PC-3 (cell line): ENCODE data around the gene REC8. TPM values are rescaled to one million over a fixed set of nuclear protein-coding genes. Genes with fewer than 3 reads are reported as not detected.

Experiments
- ATAC-seq: fragments of 200-7000 bp; cut with Tn5 transposase; 2 replicates; pipeline ENCODE4 v1.9.1; 2020; ENCODE audit warnings: mild to moderate bottlenecking, moderate library complexity
- BruUV-seq: library from RNA; stranded (reverse); fragments of 400-500 nt; replicated peaks from 2 replicates; lab custom pipeline; 2021; lab: Mats Ljungman, UMichigan
- CTCF ChIA-PET: fragments of 300-600 bp; sonication (Branson Sonifier 250); formaldehyde crosslinking; loops from one replicate; lab custom pipeline; 2022; ENCODE audit warnings: antibody characterized with exemption; lab: Charles Lee
- POLR2A ChIA-PET: fragments of 300-600 bp; sonication (Branson Sonifier 250); formaldehyde crosslinking; loops from one replicate; lab custom pipeline; 2022; ENCODE audit warnings: antibody characterized with exemption; ENCODE audit not compliant: unreplicated experiment; lab: Charles Lee
- DNase-seq: peaks from one replicate; pipeline ENCODE4 v3.0.0-alpha.2; 2015
- H2AFZ ChIP-seq: fragments of 300-600 bp; sonication (generic); 2 replicates; pipeline ENCODE4 v1.6.0; 2016; ENCODE audit warnings: antibody characterized with exemption, low read length
- H3F3A ChIP-seq: fragments of 300-600 bp; sonication (generic); one replicate; pipeline ENCODE4 v1.6.0; 2017; ENCODE audit warnings: antibody characterized with exemption, low read length, control low read depth, mild to moderate bottlenecking; ENCODE audit not compliant: unreplicated experiment
- H3K27ac ChIP-seq: fragments of 300-600 bp; sonication (generic); 2 replicates; pipeline ENCODE4 v1.5.1; 2016; ENCODE audit warnings: mild to moderate bottlenecking, low read length
- H3K27me3 ChIP-seq: fragments of 300-600 bp; sonication (generic); 2 replicates; pipeline ENCODE4 v1.6.1; 2016; ENCODE audit warnings: low read length, mixed read lengths
- H3K36me3 ChIP-seq: fragments of 300-600 bp; sonication (generic); 2 replicates; pipeline ENCODE4 v1.6.1; 2016; ENCODE audit warnings: low read depth, mixed run types, low read length, mixed read lengths
- H3K4me1 ChIP-seq: fragments of 300-600 bp; sonication (generic); 2 replicates; pipeline ENCODE4 v1.5.1; 2016; ENCODE audit warnings: low read length; ENCODE audit not compliant: insufficient read depth
- H3K4me2 ChIP-seq: fragments of 300-600 bp; sonication (generic); 2 replicates; pipeline ENCODE4 v1.6.0; 2016; ENCODE audit warnings: low read length
- H3K4me3 ChIP-seq: fragments of 300-600 bp; sonication (generic); 2 replicates; pipeline ENCODE4 v1.5.1; 2016; ENCODE audit warnings: mild to moderate bottlenecking, low read length, mixed read lengths
- H3K79me2 ChIP-seq: fragments of 300-600 bp; sonication (generic); 2 replicates; pipeline ENCODE4 v1.6.1; 2017; ENCODE audit warnings: low read length, mixed read lengths
- H3K9ac ChIP-seq: fragments of 300-600 bp; sonication (generic); 2 replicates; pipeline ENCODE4 v1.6.0; 2016; ENCODE audit warnings: mild to moderate bottlenecking, low read length
- H3K9me2 ChIP-seq: fragments of 300-600 bp; sonication (generic); replicated peaks from 2 replicates; pipeline ENCODE4 v1.6.1; 2016; ENCODE audit warnings: mixed run types, low read length, mixed read lengths
- H3K9me3 ChIP-seq: fragments of 300-600 bp; sonication (generic); 2 replicates; pipeline ENCODE4 v1.6.1; 2016; ENCODE audit warnings: low read length, mixed read lengths
- H4K20me1 ChIP-seq: fragments of 300-600 bp; sonication (generic); 2 replicates; pipeline ENCODE4 v1.6.1; 2016; ENCODE audit warnings: low read length, mixed read lengths
- EZH2 ChIP-seq: fragments of 300-600 bp; sonication (generic); IDR thresholded peaks from one replicate; pipeline ENCODE4 v1.6.1; 2017; ENCODE audit warnings: antibody characterized with exemption, mild to moderate bottlenecking, low read length; ENCODE audit not compliant: unreplicated experiment
- EZH2phosphoT487 ChIP-seq: fragments of 300-600 bp; sonication (generic); IDR thresholded peaks from 2 replicates; pipeline ENCODE4 v1.6.1; 2018; ENCODE audit warnings: mild to moderate bottlenecking, antibody characterized with exemption, low read length, borderline replicate concordance
- intact Hi-C: fragments of 100-400 bp; cut with micrococcal nuclease; formaldehyde crosslinking; loops from 2 replicates; pipeline ENCODE4 v1.9.0; 2023
- total RNA-seq: library from RNA; depleted of rRNA; stranded (reverse); fragments of >200 nt; gene quantifications from 2 replicates; pipeline ENCODE4 v1.2.3, GENCODE V29; 2014
- TF ChIP-seq, protein P1 (sequence below): fragments of 300-600 bp; sonication (generic); conservative IDR thresholded peaks from 2 replicates; pipeline ENCODE4 v1.5.1; 2017; ENCODE audit warnings: antibody characterized with exemption, low read depth, mild to moderate bottlenecking, low read length

Gene REC8
- total RNA-seq, 1 experiment from 2014 or later = 1.9 TPM

- peak overlapping the region; percentile 99 for H2AFZ ChIP-seq
- no TSS peak for BruUV-seq
- H3F3A ChIP-seq = no peaks in the 10 kb centered on the region
- H3K27me3 ChIP-seq = no peaks in the 10 kb centered on the region
- peak overlapping the region; percentile 86 for H3K4me3 ChIP-seq
- ChIA-PET POLR2A (no interaction called here), CTCF (no interaction called here)
- ATAC-seq (no peak), DNase-seq (no peak)
- TF ChIP-seq EZH2phosphoT487 (no peak), EZH2 (no peak)
- TF ChIP-seq, protein P1, sequence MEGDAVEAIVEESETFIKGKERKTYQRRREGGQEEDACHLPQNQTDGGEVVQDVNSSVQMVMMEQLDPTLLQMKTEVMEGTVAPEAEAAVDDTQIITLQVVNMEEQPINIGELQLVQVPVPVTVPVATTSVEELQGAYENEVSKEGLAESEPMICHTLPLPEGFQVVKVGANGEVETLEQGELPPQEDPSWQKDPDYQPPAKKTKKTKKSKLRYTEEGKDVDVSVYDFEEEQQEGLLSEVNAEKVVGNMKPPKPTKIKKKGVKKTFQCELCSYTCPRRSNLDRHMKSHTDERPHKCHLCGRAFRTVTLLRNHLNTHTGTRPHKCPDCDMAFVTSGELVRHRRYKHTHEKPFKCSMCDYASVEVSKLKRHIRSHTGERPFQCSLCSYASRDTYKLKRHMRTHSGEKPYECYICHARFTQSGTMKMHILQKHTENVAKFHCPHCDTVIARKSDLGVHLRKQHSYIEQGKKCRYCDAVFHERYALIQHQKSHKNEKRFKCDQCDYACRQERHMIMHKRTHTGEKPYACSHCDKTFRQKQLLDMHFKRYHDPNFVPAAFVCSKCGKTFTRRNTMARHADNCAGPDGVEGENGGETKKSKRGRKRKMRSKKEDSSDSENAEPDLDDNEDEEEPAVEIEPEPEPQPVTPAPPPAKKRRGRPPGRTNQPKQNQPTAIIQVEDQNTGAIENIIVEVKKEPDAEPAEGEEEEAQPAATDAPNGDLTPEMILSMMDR = no peak
- peak overlapping the region; percentile 97 for H3K4me2 ChIP-seq
- H3K9ac ChIP-seq = peak overlapping the region; percentile 99
- H3K4me1 ChIP-seq = peaks cover 9% of the 10 kb centered on the region
- peak overlapping the region; percentile 89 for H3K27ac ChIP-seq
- intact Hi-C loops = loop anchor here (1.0 kb wide), 1 partner anchor 46 kb away; no protein-coding TSS in a partner anchor
- peaks cover 8% of the 10 kb centered on the region; the same call in 1 of the 2 replicates for H3K36me3 ChIP-seq
- no peaks in the 10 kb centered on the region for H3K9me3 ChIP-seq
- H3K9me2 ChIP-seq = no peaks in the 10 kb centered on the region
- no peaks in the 10 kb centered on the region for H4K20me1 ChIP-seq
- H3K79me2 ChIP-seq = peaks cover 59% of the 10 kb centered on the region
These were observed 22.9 kb downstream of the REC8 start for GRCh38 chr14:24194873-24195185.

DNA sequence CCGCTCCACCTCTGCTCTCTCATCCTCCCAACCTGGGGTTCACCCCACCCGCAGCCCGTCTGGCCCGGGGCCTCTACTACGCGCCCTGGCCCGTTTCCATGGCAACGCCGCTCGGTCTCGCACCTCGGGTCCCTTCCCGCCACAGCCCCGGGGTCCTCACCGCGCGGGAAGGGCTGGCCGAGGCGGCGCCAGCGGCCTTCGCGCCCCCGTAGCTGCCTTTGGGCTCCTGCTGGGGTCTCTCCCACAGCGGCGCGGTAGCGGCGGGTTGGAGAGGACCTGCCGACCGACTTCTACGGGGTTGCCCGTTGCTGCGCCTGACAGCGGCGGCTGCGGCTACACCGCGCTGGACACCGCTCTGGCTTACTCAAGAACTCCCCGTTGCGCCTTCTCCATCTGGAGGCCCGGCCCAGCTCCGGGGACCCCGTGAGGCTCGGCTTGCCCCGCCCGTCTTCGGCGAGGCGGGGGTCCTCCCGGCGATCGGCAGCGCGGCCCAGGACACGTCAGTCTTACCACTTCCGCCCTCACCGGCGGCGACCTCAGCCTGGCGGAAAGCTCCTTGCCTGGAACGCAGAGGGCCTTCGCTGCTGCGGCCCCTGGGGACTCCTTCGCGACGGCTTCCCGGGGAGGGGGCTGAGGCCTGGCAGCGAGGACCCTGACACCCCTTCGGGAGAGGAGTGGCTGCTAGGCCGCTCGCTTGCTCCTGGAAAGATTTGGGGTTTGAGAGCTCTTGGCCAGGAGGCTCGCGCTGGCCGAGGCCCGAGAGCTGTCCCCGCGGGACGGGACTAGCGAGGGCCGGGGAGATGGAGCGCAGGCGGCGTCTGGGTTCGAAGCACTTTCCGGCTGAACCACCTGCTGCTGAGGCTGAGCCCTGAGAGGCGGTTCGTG, 23.5 kb downstream of the REC8 start, which contains the start of gene TM9SF1:
Gene TM9SF1, minus strand, starts transcription at position 256 of the 885 bp plus-strand sequence. CDS start 422 bp downstream, outside the sequence.
- H3K79me2 ChIP-seq = peaks cover 59% of the 10 kb centered on the region
- H3F3A ChIP-seq = no peaks in the 10 kb centered on the region
- H3K9ac ChIP-seq = peak within 1 kb of the TSS; percentile 99
- H3K27ac ChIP-seq = peak within 1 kb of the TSS; percentile 89
- TF ChIP-seq EZH2phosphoT487 (no peak), EZH2 (no peak)
- TF ChIP-seq, protein P1 = no peak
- H3K27me3 ChIP-seq = no peaks in the 10 kb centered on the region
- intact Hi-C loops = loop anchor here (1.0 to 2.0 kb wide), 2 partner anchors 17 to 46 kb away; partner anchors contain the start of gene CHMP4A
- peak within 1 kb of the TSS; percentile 97 for H3K4me2 ChIP-seq
- no peaks in the 10 kb centered on the region for H3K9me3 ChIP-seq
- no peaks in the 10 kb centered on the region for H4K20me1 ChIP-seq
- H3K4me3 ChIP-seq = peak within 1 kb of the TSS; percentile 86
- ChIA-PET CTCF (interaction anchor here (0.8 kb wide), 1 partner anchor 34 kb away, joined by 3 read pairs; the partner anchor contains the start of gene IRF9), POLR2A (no interaction called here)
- H3K9me2 ChIP-seq = no peaks in the 10 kb centered on the region
- BruUV-seq = no TSS peak
- H3K4me1 ChIP-seq = peaks cover 9% of the 10 kb centered on the region
- ATAC-seq (peak; percentile 94), DNase-seq (peak; percentile 78)
- H2AFZ ChIP-seq = peak within 1 kb of the TSS; percentile 99
- peaks cover 8% of the 10 kb centered on the region; the same call in 1 of the 2 replicates for H3K36me3 ChIP-seq
